Activated CD8-positive, alpha-beta T cell treated with anti-CD3 and anti-CD28 coated beads, Interleukin-2, amount 10 ng/mL, durations not matched to agents 7 days and 5 days (primary cell): ENCODE data around the gene ZCCHC14. TPM values are rescaled to one million over a fixed set of nuclear protein-coding genes. Genes with fewer than 3 reads are reported as not detected.
"Not testable (repeated sequence)": the region's sequence is repeated elsewhere in the genome, so short reads cannot be mapped to it uniquely, and the experiment has no call there.

Experiments
- ATAC-seq: fragments of 150-1000 bp; cut with Tn5 transposase; one replicate; pipeline ENCODE4 v1.10.0; 2021; ENCODE audit warnings: moderate library complexity
- CTCF ChIA-PET: fragments of 350-600 bp; sonication (Branson Sonifier 250); formaldehyde crosslinking; loops from one replicate; lab custom pipeline; 2021; ENCODE audit warnings: antibody characterized with exemption; lab: Charles Lee
- POLR2A ChIA-PET: fragments of 350-600 bp; sonication (Branson Sonifier 250); formaldehyde crosslinking; loops from one replicate; lab custom pipeline; 2021; ENCODE audit warnings: antibody characterized with exemption; lab: Charles Lee
- DNase-seq: peaks from one replicate; pipeline ENCODE4 v3.0.0-alpha.2; 2020
- H3K27ac Mint-ChIP-seq: one replicate; pipeline ENCODE4 v1.8.0; 2021; ENCODE audit warnings: mild to moderate bottlenecking, mixed read lengths
- H3K27me3 Mint-ChIP-seq: one replicate; pipeline ENCODE4 v1.8.0; 2021; ENCODE audit warnings: low read depth, mixed read lengths
- H3K36me3 Mint-ChIP-seq: one replicate; pipeline ENCODE4 v1.8.0; 2021; ENCODE audit warnings: low read depth, mixed read lengths
- H3K4me1 Mint-ChIP-seq: one replicate; pipeline ENCODE4 v1.8.0; 2021; ENCODE audit warnings: low read depth, mixed read lengths
- H3K4me3 Mint-ChIP-seq: one replicate; pipeline ENCODE4 v1.8.0; 2021; ENCODE audit warnings: mild to moderate bottlenecking, mixed read lengths
- H3K9me3 Mint-ChIP-seq: one replicate; pipeline ENCODE4 v1.8.0; 2022; ENCODE audit warnings: mixed read lengths; ENCODE audit not compliant: insufficient read depth
- total RNA-seq, 2 experiments: library from RNA; stranded (reverse); gene quantifications; one replicate each; pipeline ENCODE4 v1.2.3, GENCODE V29; 2021

Gene ZCCHC14
- total RNA-seq, 2 experiments from 2014 or later: 2.6 to 2.7 TPM

DNA sequence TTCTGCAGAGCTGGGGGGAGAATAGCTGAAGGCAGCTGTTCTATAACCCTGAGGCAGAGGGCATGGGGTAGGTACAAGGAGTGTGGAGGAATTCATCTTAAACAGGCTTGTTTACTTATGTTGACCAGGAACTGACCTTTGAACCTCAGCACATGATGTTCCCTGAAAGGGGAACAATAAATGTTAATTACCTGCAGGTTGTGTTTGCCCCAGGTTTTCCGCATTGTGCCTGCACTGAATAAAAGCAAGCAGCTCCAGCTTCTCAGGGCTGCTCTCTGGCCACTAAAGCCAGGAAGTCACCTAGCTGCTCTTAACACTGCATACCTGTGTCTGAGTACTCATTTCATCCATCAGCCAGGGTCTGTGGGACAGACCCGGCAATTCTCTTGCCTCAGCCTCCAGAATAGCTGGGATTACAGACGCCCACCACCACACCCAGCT lies 113.5 kb downstream of the ZCCHC14 start:
- ATAC-seq, H3K27ac Mint-ChIP-seq, POLR2A ChIA-PET, CTCF ChIA-PET, H3K4me3 Mint-ChIP-seq, H3K9me3 Mint-ChIP-seq, H3K27me3 Mint-ChIP-seq, DNase-seq: not testable (repeated sequence)
- Mint-ChIP-seq H3K36me3 (peaks cover 19% of the 10 kb centered on the region), H3K4me1 (peaks cover 36% of the 10 kb centered on the region)

DNA sequence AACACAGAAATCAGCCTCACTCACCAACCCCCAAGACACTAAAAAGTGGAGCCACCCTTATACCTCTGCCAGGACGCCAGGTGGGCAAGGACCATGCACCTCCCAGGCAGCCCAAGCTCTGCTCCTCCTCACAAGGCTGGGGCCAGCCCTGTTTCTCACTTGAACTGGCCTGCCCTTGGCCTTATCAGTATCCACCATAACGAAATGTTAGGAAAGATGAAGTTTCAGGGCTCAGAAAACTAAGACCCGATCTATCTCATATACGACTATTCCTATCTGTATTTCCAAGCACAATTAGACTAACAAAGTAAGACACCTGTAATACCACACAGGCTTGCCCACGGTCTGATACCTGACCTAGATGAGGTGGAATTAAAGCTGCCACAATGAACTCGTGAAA lies 116.2 kb downstream of the ZCCHC14 start:
- ATAC-seq: no peak
- H3K36me3 Mint-ChIP-seq: peaks cover 17% of the 10 kb centered on the region
- CTCF ChIA-PET: no interaction called here

DNA sequence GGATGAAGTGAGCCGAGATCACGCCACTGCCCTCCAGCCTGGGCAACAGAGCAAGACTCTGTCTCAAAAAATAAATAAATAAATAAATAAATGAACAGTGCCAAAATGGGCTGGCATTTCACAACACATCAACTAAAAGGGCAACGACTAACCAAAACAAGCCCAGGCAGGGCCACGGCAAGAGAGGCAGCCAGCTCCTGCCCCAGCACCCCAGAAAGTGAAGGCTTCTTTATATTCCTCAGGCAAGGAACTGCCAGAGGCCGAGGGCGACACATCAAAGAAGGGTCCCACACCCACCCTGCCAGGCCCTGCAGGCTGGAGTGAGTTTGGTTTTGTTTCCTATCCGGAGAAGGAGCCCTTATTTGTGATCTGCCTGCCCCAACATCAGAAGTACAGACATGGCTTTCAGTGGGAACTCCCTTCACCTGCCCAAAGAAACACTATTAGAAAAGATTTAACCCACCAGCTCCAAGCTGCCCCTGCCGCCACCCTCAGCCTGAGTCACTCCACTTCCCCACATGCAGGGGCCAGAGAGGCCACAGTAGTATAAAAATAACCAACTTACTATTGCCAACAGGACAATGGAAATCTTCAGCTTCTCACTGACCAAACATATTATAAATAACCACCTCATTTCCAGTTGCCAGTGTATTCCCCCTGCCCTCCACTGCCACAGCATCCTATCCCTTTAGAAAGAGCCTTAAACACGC lies 117.2 kb downstream of the ZCCHC14 start:
- peaks cover 27% of the 10 kb centered on the region for H3K4me1 Mint-ChIP-seq
- peaks cover 12% of the 10 kb centered on the region for H3K36me3 Mint-ChIP-seq
- ATAC-seq: no peak
- H3K27me3 Mint-ChIP-seq: no peaks in the 10 kb centered on the region
- no peaks in the 10 kb centered on the region for H3K9me3 Mint-ChIP-seq
- no peak for DNase-seq
- H3K4me3 Mint-ChIP-seq: no peak overlapping the region
- ChIA-PET POLR2A (interaction anchor here (1.0 kb wide), 1 partner anchor 12 kb away, joined by 3 read pairs; no protein-coding TSS in a partner anchor), CTCF (no interaction called here)
- H3K27ac Mint-ChIP-seq: peak overlapping the region; percentile 21

More for the DNA sequence above, 116.2 kb downstream of the ZCCHC14 start:
- no peaks in the 10 kb centered on the region for H3K27me3 Mint-ChIP-seq
- H3K9me3 Mint-ChIP-seq: no peaks in the 10 kb centered on the region
- no peak for DNase-seq
- H3K27ac Mint-ChIP-seq: no peak overlapping the region
- POLR2A ChIA-PET: no interaction called here
- H3K4me3 Mint-ChIP-seq: no peak overlapping the region
- H3K4me1 Mint-ChIP-seq: peaks cover 34% of the 10 kb centered on the region

DNA sequence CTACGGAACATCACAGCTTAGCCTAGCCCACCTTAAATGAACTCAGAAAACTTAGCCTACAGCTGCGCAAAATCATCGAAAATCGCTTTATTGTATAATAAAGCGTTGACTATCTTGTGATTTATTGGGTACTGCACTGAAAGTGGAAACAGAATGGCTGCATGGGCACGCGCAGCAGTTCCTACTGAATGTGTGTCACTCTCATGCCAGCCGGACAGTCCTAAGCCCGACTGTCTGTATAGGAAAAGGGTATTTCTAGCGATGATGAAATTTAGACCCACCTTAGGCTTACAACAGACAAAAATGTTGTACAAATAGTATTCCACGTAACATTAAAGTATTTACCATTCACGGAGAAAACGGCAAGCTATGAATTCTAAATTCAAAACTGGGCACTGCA lies 118.5 kb downstream of the ZCCHC14 start:
- Mint-ChIP-seq H3K4me1 (peaks cover 24% of the 10 kb centered on the region), H3K27ac (no peak overlapping the region), H3K4me3 (no peak overlapping the region), H3K9me3 (no peaks in the 10 kb centered on the region), H3K36me3 (peaks cover 12% of the 10 kb centered on the region), H3K27me3 (no peaks in the 10 kb centered on the region)
- CTCF ChIA-PET: interaction anchor here (0.6 kb wide), 1 partner anchor 20 kb away, joined by 3 read pairs; no protein-coding TSS in a partner anchor
- no peak for DNase-seq
- no peak for ATAC-seq
- POLR2A ChIA-PET: interaction anchor here (1.1 kb wide), 1 partner anchor 9 kb away, joined by 3 read pairs; no protein-coding TSS in a partner anchor

DNA sequence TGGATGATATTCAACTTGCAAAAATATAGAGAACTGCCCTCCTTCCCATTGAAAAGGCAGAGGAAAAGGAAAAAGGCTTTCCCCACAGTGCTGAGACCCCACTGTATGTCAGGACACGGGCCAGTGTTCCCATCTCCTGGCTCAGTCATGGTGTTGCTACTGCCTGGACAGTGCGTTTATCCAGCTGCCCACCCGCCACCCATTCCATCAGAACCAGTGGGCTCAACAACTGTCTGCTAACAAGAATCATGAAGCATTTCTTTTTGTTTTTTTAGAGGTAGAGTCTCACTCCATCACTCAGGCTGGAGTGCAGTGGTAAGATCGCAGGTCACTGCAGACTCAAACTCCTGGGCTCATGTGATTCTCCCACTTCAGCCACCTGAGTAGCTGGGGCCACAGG lies 120.5 kb downstream of the ZCCHC14 start:
- DNase-seq (no peak), ATAC-seq (no peak)
- Mint-ChIP-seq H3K4me3 (no peak overlapping the region), H3K4me1 (peaks cover 29% of the 10 kb centered on the region), H3K36me3 (peaks cover 6% of the 10 kb centered on the region), H3K9me3 (no peaks in the 10 kb centered on the region), H3K27ac (no peak overlapping the region), H3K27me3 (no peaks in the 10 kb centered on the region)
- ChIA-PET POLR2A (no interaction called here), CTCF (no interaction called here)

DNA sequence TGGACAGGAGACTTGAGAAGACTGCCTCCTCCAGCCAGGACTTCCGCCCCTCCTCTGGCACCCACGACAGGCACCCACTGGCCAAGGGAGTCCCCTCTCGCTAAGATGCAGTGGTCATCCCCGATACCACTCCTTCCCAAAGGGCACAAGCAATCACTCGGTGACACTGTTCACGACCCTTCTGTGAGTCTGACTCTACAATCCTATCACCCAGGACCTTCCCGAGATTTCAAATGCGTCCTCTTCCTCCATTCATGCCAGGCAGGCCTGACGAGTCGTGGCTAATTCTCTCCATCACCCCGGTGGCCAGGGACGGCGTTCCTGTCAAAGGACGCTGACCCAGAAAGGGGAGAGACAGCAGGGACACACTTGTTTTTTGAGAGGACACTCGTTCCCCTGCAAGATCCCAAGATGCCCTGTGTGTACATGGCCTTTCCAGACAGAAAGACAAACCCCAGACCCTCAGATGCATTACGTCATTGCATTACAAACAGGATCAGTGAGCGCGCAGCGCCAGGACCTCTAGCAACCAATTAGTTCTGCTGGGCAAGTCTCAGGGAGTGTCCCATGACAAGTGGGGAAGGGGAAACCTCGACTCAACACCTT lies 121.5 kb downstream of the ZCCHC14 start:
- peaks cover 24% of the 10 kb centered on the region for H3K4me1 Mint-ChIP-seq
- no peak for DNase-seq
- no peaks in the 10 kb centered on the region for H3K9me3 Mint-ChIP-seq
- no peak overlapping the region for H3K4me3 Mint-ChIP-seq
- no peak overlapping the region for H3K27ac Mint-ChIP-seq
- no peaks in the 10 kb centered on the region for H3K27me3 Mint-ChIP-seq
- no peak for ATAC-seq
- ChIA-PET CTCF (no interaction called here), POLR2A (no interaction called here)
- peaks cover 4% of the 10 kb centered on the region for H3K36me3 Mint-ChIP-seq

DNA sequence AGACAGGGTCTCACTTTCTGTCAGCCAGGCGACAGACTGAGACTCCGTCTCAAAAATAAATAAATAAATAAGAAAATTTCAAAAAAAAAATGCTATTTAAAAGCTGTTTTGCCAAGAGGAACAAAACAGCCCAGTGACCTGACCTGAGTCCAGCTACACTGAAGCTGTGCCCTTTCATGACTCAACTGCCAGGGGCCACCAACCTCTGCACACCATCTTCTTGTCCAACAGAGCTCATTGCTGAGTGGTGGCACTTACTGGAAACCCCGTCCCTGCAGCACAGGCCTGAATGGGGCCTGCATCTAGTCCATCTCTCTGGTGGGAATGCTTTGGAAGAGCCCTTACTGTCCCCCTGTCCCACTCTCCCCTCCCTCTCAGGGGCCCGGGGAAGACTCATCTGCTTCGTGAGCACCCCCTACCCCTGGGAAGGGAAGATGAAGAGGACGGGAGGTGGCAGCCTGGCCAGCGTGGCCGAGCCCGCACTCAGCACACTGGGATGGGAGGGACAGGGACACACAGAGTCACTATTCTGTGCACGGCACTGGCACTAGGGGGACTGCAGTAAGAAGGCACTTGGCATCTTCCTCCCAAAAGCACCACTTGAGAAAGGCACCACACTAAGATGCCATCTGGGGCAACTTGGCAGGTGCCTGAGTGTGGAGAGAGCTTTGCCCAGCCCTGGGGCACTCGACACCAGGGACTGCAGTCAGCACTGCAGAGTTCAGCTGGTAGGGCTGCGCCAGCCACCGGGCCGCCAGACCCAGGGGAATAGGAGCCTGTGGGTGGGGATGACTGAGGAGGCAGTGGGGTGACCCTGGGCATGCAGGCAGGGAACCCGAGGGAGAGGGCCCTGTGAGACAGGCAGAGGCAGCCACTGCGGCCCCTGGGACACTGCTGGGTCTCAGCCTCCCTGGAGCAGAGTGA lies 122.8 kb downstream of the ZCCHC14 start:
- no peaks in the 10 kb centered on the region for H3K36me3 Mint-ChIP-seq
- no peaks in the 10 kb centered on the region for H3K9me3 Mint-ChIP-seq
- ChIA-PET CTCF (no interaction called here), POLR2A (no interaction called here)
- ATAC-seq: no peak
- no peak overlapping the region for H3K4me3 Mint-ChIP-seq
- peaks cover 20% of the 10 kb centered on the region for H3K4me1 Mint-ChIP-seq
- no peaks in the 10 kb centered on the region for H3K27me3 Mint-ChIP-seq
- no peak overlapping the region for H3K27ac Mint-ChIP-seq
- no peak for DNase-seq

DNA sequence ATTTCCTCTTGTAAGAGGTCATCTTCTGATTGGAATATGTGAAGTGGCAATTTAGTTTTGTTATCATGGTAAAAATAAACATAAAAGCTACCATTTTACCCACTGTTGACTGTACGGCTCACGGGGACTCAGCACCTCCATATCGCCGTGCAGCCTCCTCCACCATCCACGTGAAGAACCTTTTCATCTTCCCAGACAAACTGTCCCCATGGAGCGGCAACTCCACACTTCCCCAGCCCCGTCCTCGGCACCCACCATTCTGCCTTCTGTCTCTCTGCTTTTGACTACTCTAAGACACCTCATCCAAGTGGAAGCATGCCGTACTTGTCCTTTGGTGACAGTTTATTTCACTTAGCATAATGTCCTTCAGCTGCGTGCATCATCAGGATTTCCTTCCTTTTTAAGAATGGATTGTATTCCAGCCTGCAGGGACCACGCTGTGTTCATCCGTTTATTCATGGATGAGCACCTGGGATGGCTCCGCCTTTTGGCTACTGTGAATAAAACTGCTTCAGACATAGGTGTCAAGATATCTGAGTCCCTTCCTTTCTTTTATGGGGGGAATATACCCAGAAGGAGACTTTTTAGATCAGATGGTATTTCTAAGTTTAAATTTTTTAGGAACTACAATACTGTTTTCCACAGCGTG lies 123.6 kb downstream of the ZCCHC14 start:
- peaks cover 2% of the 10 kb centered on the region for H3K36me3 Mint-ChIP-seq
- no peaks in the 10 kb centered on the region for H3K27me3 Mint-ChIP-seq
- ATAC-seq (no peak), DNase-seq (no peak)
- H3K4me1 Mint-ChIP-seq: peaks cover 27% of the 10 kb centered on the region
- POLR2A ChIA-PET: no interaction called here
- no peak overlapping the region for H3K4me3 Mint-ChIP-seq
- H3K27ac Mint-ChIP-seq: no peak overlapping the region
- CTCF ChIA-PET: no interaction called here
- H3K9me3 Mint-ChIP-seq: no peaks in the 10 kb centered on the region

DNA sequence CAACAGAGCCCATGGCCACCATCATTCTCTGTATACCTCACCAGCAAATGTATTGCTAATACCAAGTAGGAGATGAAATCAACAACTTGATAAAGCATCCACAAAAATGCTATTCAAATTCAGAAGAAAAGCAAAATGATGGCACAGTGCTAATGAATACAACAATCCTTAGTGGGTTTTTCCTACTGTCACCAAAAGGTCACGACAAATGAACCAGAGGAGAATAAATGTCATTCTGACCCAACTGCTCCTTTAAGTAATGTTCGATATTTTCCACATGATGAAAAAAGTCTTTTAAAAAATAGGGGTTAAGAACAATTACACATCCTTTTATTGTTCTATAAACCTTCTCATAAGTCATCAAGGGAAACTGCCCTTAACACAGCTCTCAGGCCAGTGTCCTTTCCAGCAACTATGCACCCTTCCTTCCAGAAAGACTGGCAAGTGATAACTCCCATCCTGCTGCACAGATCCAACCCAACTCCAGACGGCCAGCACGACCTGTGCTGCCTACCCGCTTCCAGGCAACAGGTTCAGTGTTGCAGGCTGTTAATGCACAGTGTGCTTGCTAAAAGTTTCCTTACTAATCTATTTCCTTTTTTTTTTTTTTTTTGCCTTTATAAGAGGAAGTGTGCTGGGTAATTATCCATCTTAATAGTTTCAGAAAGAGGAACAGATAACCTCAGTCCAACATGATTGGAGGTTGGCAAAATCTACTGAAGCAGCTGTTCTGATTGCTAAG lies 124.6 kb downstream of the ZCCHC14 start:
- POLR2A ChIA-PET: no interaction called here
- Mint-ChIP-seq H3K9me3 (no peaks in the 10 kb centered on the region), H3K36me3 (peaks cover 3% of the 10 kb centered on the region), H3K27me3 (no peaks in the 10 kb centered on the region), H3K4me3 (no peak overlapping the region), H3K4me1 (peaks cover 30% of the 10 kb centered on the region), H3K27ac (peak overlapping the region; percentile 35)
- ATAC-seq: no peak
- no peak for DNase-seq
- CTCF ChIA-PET: no interaction called here

DNA sequence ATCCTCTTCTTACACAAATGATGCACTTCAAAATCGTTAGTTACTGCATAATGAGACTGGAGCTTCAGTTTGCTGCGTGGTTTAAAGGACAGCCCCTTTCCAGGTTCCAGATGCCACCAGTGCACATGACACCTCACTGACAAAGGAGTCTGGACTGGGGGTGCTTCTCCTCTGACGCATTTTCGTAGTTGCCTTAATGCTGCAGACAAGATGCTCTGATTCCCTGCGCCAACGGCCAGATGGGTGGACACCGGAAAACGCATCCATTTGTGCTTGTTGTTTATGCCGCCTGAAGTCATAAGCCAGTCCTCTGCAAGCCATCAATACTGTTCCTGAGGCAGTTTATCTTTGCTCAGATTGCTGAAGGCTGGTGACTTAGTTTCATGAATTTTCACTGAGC lies 125.3 kb downstream of the ZCCHC14 start:
- Mint-ChIP-seq H3K9me3 (no peaks in the 10 kb centered on the region), H3K4me3 (no peak overlapping the region), H3K36me3 (peaks cover 3% of the 10 kb centered on the region), H3K4me1 (peaks cover 30% of the 10 kb centered on the region), H3K27ac (peak overlapping the region; percentile 7), H3K27me3 (no peaks in the 10 kb centered on the region)
- CTCF ChIA-PET: no interaction called here
- POLR2A ChIA-PET: interaction anchor here (0.7 kb wide), 1 partner anchor 16 kb away, joined by 3 read pairs; the partner anchor contains the start of gene FBXO31
- ATAC-seq (no peak), DNase-seq (no peak)

DNA sequence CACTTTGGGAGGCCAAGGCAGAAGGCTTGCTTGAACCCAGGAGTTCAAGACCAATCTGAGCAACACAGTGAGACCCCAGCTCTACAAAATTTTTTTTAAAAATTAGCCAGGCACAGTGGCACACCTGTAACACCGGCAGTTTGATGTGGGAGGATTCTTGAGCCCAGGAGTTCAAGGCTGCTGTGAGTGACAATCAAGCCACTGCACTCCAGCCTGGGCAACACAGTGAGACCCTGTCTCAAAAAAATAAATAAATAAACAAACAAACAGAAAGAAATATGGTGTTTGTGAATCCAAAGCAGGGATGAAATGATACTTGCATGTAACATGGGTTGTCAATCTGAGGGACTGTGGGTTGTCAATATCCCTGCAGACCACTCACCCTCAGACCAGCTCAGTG lies 125.9 kb downstream of the ZCCHC14 start:
- H3K27me3 Mint-ChIP-seq: no peaks in the 10 kb centered on the region
- DNase-seq (no peak), ATAC-seq (no peak)
- H3K36me3 Mint-ChIP-seq: peaks cover 3% of the 10 kb centered on the region
- H3K27ac Mint-ChIP-seq: no peak overlapping the region
- H3K4me3 Mint-ChIP-seq: no peak overlapping the region
- POLR2A ChIA-PET: interaction anchor here (0.7 kb wide), 1 partner anchor 17 kb away, joined by 3 read pairs; the partner anchor contains the start of gene FBXO31
- H3K4me1 Mint-ChIP-seq: peaks cover 28% of the 10 kb centered on the region
- CTCF ChIA-PET: no interaction called here
- no peaks in the 10 kb centered on the region for H3K9me3 Mint-ChIP-seq
